GM19438 (cell line): ENCODE measurements around the gene C3orf52.

ENCODE experiments used
- ATAC-seq: cut with Tn5 transposase; IDR thresholded peaks from one replicate; pipeline ENCODE4 v1.9.1; 2021; ENCODE audit warnings: low read depth; ENCODE audit not compliant: unreplicated experiment

Gene C3orf52

GRCh38 chr3:112133626-112134334, 47.6 kb downstream of the C3orf52 start:
- no peak for ATAC-seq

GRCh38 chr3:112134335-112135124, 48.3 kb downstream of the C3orf52 start:
- no peak for ATAC-seq

GRCh38 chr3:112136046-112136445, 49.9 kb downstream of the C3orf52 start:
- ATAC-seq = no peak

- peak; percentile 27 for ATAC-seq
Measured at GRCh38 chr3:112136959-112137693, 50.9 kb downstream of the C3orf52 start.

- no peak for ATAC-seq
Measured at GRCh38 chr3:112137781-112138180, 51.6 kb downstream of the C3orf52 start.

- ATAC-seq = no peak
Measured at GRCh38 chr3:112138219-112138969, 52.2 kb downstream of the C3orf52 start.

GRCh38 chr3:112140584-112140983, 54.4 kb downstream of the C3orf52 start:
- no peak for ATAC-seq

- ATAC-seq = no peak
Measured at GRCh38 chr3:112141293-112141692, 55.1 kb downstream of the C3orf52 start.

- no peak for ATAC-seq
Measured at GRCh38 chr3:112143251-112143650, 57.1 kb downstream of the C3orf52 start.

- no peak for ATAC-seq
Measured at GRCh38 chr3:112143689-112144088, 57.5 kb downstream of the C3orf52 start.

- ATAC-seq = no peak
Measured at GRCh38 chr3:112149136-112149535, 62.9 kb downstream of the C3orf52 start.

- ATAC-seq = no peak
Measured at GRCh38 chr3:112167758-112168157, 81.6 kb downstream of the C3orf52 start.
